SHP77 (cell line): ENCODE data around the gene RBBP7.
"Not testable (repeated sequence)": the region's sequence is repeated elsewhere in the genome, so short reads cannot be mapped to it uniquely, and the experiment has no call there.

Source experiments
- DNase-seq, 2 experiments: peaks; one replicate each; lab custom pipeline; 2025; lab: John Stamatoyannopoulos, UW

The RBBP7 gene

GRCh38 chrX:16867947-16868346 is 2.2 kb downstream of the RBBP7 start:
- no peak for DNase-seq

- no peak for DNase-seq
These were observed 7.3 kb downstream of the RBBP7 start for GRCh38 chrX:16862829-16863228.

- no peak for DNase-seq
These were observed 13.4 kb downstream of the RBBP7 start for GRCh38 chrX:16856744-16857143.

- DNase-seq, result not testable (repeated sequence)
These were observed 14.1 kb downstream of the RBBP7 start for GRCh38 chrX:16856076-16856404.

- no peak for DNase-seq
These were observed 14.6 kb downstream of the RBBP7 start for GRCh38 chrX:16855363-16856075.

GRCh38 chrX:16853537-16853936 is 16.6 kb downstream of the RBBP7 start:
- DNase-seq, result no peak

- DNase-seq, result no peak
These were observed 17.5 kb downstream of the RBBP7 start for GRCh38 chrX:16852617-16853179.

- DNase-seq, result no peak
These were observed 18.3 kb downstream of the RBBP7 start for GRCh38 chrX:16851827-16852226.

- DNase-seq, result no peak
These were observed 18.7 kb downstream of the RBBP7 start for GRCh38 chrX:16851421-16851820.

- no peak for DNase-seq
These were observed 21.6 kb downstream of the RBBP7 start for GRCh38 chrX:16848541-16848940.

GRCh38 chrX:16845686-16846085 is 24.5 kb downstream of the RBBP7 start:
- DNase-seq, result no peak

GRCh38 chrX:16843208-16843909 is 26.8 kb downstream of the RBBP7 start:
- DNase-seq, result no peak

- DNase-seq, result no peak
These were observed 27.5 kb downstream of the RBBP7 start for GRCh38 chrX:16842684-16843083.

GRCh38 chrX:16839852-16840460 is 30.2 kb downstream of the RBBP7 start:
- no peak for DNase-seq

- DNase-seq, result no peak
These were observed 30.8 kb downstream of the RBBP7 start for GRCh38 chrX:16839219-16839851.

GRCh38 chrX:16838202-16839066 is 31.7 kb downstream of the RBBP7 start:
- no peak for DNase-seq

- DNase-seq, result no peak
These were observed 33.8 kb downstream of the RBBP7 start for GRCh38 chrX:16836371-16836770.

- DNase-seq, result no peak
These were observed 35.4 kb downstream of the RBBP7 start for GRCh38 chrX:16834806-16835205.

GRCh38 chrX:16832301-16832700 is 37.9 kb downstream of the RBBP7 start:
- DNase-seq, result no peak

GRCh38 chrX:16828124-16828908 is 41.8 kb downstream of the RBBP7 start:
- no peak for DNase-seq

- DNase-seq, result no peak
These were observed 42.9 kb downstream of the RBBP7 start for GRCh38 chrX:16827225-16827624.
